Activated CD4-positive, alpha-beta T cell treated with anti-CD3 and anti-CD28 coated beads, Interleukin-2, Interleukin-6, amounts not matched to agents 100 ng/mL and 50 ng/mL, durations not matched to agents 16 hours and 8 hours (primary cell): ENCODE data around the gene TBC1D1.
A peak's percentile ranks its signal among the peaks of the same experiment; 100 is the strongest.

ENCODE experiments used
- DNase-seq: peaks from one replicate; pipeline ENCODE4 v3.0.0-alpha.2; 2020

TBC1D1 gene

GRCh38 chr4:38109896-38110295 is 219.0 kb downstream of the TBC1D1 start:
- DNase-seq, result no peak

GRCh38 chr4:38111024-38111423 is 220.1 kb downstream of the TBC1D1 start:
- DNase-seq, result no peak

GRCh38 chr4:38111717-38112116 is 220.8 kb downstream of the TBC1D1 start:
- no peak for DNase-seq

DNA sequence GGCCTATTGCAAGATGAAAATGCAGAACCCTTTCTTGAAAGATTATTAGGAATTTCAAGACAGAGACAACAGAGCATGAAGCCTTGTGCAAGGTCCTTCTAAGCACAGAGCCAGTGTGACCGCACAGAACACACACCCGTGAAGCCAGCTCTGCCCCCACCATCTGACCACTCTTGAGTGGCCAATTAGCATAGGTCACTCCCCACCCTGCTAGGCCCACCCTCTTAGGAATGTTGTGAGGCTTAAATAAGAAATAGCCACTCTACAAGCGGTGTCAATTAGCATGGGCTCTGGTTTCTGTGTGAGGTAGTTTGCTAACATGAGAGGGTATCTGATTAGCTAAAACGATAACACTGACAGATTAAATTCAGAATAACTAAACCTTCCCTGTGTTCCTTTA is 222.2 kb downstream of the TBC1D1 start:
- DNase-seq, result no peak

- DNase-seq, result no peak
These were observed 222.7 kb downstream of the TBC1D1 start for GRCh38 chr4:38113551-38113950.

GRCh38 chr4:38114386-38115150 is 223.7 kb downstream of the TBC1D1 start:
- DNase-seq, result no peak

GRCh38 chr4:38115601-38116000 is 224.7 kb downstream of the TBC1D1 start:
- no peak for DNase-seq

DNA sequence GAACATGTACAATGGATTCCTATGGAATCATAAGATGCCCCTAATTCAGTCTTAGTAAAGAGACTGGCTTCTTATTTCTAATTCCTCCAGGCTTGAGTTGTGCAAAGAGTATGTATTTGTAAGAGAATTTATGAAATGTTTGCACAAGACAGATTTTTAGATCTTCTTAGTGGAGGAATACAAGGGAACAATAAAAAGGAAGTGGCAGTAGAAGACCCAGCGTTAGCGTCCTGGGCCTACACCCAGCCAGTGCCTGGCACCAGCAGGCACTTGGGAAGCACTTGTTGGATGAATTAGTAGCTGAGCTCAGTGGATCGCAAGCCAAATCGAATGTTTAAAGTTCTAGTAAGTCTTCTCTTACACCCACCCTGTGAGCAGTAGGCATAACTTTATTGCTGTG is 226.7 kb downstream of the TBC1D1 start:
- no peak for DNase-seq

GRCh38 chr4:38119668-38120385 is 228.9 kb downstream of the TBC1D1 start:
- no peak for DNase-seq

- DNase-seq, result no peak
These were observed 229.9 kb downstream of the TBC1D1 start for GRCh38 chr4:38120772-38121171.

DNA sequence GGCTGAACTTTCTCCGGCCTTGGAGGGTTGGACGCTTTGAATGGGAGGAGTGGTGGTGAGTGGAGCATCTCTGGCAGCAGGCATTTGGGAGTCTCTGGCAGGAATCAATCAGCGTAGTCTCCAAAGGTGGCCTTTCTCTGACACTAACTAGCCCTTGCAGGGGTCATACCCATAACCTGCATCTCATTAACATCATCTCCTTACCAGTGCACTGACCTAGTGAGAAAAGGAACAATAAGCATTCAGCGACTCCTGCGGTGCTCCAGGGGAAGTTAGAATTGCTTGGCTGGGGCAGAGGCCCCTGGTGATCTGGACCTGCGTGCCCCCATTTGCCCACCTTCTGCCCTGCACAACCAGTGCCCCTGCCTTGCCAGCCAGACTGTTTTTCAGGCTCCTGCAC is 231.2 kb downstream of the TBC1D1 start:
- DNase-seq, result no peak

- DNase-seq, result no peak
These were observed 232.7 kb downstream of the TBC1D1 start for GRCh38 chr4:38123555-38123954.

DNA sequence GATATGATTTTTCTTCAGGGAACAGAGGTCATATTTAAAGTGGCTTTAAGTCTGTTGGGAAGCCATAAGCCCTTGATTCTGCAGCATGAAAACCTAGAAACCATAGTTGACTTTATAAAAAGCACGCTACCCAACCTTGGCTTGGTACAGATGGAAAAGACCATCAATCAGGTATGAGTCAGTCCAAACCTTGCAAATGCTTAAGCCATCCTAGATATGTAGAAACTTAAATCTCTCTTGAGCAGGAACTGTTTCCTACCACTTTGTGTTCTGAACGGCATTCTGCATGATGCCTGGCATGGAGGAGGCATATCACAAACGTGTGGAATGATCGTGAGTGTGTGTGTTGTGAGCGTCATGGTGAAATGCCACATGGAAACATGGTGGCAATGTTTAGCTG is 234.1 kb downstream of the TBC1D1 start:
- DNase-seq, result no peak

- DNase-seq, result no peak
These were observed 234.9 kb downstream of the TBC1D1 start for GRCh38 chr4:38125816-38126215.

DNA sequence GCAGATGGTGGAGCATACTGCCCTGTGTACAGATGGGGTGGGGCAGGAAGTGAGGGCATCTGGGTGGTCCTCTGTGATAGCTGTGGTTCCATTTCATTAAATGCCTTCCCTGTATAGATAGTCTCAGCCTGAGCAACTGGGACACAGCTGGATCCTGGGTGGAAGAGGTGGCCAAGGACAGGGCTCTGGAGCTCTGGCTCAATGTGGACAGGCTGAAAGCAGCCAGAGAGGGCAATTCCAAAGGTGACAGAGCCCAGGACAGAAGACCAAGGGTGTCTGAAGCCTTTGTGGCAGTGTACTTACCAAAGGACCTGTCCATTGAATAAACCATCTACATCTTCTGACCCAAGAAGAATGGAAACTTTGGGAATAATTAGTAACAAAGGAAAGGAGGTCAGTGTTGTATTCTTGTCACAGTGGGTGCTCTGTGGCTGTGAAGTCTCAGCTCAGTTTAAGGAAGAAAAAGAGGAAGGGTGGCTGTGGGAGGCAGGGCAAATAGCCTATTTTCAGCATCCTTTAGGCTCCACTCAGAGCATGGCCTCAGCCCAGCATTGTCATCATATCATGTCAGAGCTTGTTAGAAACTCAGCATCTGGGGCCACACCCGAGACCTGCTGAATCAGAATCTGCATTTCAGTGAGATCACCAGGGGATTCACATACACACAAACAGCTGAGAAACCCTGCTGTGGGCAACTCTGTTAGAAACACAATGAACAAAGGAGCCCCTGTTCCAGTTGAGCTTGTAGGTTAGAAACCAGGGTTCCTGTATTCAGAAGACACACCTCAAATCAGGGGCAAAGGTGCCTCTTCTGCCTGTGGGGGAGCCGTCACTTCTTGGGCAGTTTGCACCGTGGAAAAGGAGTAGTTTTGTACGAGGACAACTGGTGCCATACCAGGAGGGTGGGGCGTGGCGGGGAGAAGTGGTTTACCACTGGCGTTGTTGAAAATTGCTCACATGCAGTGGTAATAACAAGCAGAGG is 237.9 kb downstream of the TBC1D1 start:
- DNase-seq, result peak; percentile 90

DNA sequence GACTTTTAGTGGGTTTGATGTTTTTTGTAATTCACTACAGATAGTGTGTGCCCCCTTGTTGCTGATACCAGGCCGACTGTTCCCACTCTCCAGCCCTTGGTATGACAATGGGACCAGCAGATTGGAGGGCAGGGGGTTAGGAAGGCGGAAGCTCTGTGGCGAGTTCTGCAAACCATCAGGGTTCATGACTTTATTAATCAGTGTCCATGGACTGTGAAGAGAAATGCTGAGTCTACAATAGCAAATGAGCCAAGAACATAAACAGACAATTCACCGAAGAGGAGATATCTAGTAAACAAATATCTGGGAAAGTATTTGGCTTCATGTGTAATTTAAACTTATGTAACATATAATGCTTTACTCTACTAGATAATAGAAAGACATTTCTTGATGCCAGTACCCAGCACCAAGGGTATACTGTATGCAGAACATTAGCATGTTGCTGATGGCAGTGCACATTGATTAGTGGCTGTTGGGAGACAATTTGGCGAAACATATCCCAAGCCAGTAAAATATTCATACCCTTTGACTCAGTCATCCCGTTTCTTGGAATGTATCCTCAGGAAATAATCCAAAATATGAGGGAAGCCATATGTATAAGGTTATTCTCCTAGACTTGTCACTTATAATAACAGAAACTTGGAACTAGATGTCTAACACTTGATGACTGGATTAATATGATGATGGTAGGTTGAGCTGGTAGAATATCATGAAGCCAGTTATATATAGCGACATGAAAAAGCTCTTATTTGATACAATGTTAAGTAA is 238.8 kb downstream of the TBC1D1 start:
- no peak for DNase-seq

DNA sequence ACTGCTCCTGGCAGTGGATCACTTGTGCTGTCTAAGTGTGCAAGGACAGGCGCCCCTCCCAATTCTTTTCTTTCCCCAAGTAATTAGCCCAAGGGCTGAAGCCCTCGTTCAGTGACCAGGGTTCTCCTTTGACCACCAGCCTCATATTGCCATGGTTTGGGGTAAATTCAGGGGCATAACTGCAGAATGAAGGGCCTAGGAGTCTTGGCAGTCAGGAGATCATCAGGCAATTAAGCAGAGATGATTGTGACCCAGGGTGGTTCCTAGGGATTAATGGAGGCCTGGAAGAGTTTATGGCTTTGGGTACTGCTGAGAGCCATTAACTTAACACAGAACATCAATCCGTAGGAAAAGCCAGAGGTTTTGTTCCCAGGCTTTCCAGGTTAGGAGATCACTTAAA is 240.0 kb downstream of the TBC1D1 start:
- DNase-seq, result no peak

DNA sequence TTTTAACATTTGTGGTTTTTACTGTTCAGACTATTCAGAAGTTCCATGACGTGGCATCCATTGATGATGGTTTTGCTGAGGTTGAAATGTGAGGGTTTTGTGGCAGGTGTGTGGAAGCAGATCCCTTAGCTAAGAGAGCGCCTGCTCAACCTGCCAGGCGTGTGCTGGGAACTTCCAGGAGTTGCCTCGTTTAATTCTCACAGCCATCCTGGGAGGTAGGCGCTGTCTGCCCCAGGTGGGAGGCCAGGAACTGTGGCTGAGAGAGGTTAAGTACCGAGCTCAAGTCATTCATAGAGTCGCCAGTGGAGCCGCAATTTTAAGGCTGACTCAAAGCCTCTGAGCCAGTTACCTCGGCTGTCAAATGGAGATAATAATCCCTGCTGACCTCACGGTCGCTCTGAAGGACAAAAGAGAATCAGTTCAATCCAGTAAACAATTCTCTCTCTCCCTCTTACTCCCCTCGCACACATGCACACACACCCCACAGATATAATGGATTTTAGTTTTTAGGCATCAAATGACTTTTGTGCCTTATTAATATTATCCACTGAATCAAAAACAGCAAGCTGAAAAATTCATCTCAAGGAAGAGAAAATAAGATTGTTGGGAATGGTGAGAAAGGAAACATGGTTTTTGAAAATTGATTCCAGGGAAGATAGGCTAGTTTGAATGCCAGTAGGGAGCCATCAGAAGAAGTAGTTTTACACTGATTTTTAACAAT is 240.6 kb downstream of the TBC1D1 start:
- peak; percentile 89 for DNase-seq

GRCh38 chr4:38132107-38132673 is 241.3 kb downstream of the TBC1D1 start:
- peak; percentile 95 for DNase-seq

DNA sequence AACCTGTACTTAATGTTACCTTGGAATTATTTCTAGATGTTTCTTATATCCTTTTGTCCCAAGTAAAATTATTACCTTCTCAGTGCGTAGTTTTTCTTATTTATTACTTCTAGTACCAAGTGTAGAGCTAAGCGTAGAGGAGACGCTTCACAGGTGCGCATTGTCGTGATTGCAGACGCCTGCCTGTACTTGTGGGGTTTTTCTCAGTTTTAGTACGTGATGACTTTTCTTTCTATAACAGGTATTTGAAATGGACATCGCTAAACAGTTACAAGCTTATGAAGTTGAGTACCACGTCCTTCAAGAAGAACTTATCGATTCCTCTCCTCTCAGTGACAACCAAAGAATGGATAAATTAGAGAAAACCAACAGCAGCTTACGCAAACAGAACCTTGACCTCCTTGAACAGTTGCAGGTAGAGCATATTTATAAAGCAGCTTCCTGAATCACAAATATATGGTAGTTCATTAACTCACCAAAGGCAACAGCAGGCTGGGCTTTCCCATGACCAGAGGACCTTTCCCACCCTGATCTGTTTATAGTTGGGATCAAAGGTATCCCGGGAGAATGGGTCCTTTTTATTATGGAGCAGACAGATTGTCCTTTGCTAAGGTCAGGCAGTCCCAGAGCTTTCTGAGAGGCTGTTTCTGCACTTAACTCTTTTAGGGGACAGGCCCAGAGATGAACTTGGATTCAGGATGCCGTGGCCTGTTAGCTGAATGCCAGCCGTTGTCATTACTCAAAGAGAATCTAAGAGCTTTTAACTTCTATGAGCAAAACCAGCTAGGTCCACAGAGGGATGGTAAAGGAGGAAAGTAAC is 242.2 kb downstream of the TBC1D1 start:
- DNase-seq, result no peak
